GM18909 (cell line): ENCODE data around the gene NALF2.

Source experiments
- ATAC-seq: cut with Tn5 transposase; IDR thresholded peaks from one replicate; pipeline ENCODE4 v1.9.1; 2021; ENCODE audit warnings: mild to moderate bottlenecking; ENCODE audit not compliant: unreplicated experiment, poor library complexity

NALF2 gene

DNA sequence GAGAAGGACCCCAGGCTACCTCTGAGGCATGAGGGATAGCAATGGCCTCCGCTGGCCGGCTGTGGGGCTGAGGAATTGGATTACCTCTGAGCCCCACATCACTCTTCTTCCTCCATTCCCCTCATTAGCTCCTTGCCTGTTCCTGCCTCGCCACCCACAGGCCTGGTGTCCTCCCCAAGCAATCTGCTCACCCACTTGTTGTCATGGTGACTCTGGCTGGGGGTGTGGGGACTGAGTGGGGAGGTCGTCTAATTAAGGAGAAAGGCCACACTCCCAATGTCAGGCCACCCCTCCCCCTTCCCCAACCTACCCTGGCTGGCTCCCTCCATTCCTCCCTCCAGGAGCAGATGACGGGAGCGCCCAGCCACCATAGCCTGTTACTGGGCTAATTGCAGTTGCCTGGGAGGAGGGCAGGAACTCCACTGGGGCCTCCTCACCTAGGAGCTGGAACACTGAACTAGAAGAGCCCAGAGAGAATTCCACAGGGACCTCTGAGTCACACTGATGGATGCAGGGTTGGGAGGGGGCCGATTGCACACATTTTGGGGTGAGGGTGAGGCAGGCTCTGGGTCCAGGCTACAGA is 20.7 kb downstream of the NALF2 start:
- no peak for ATAC-seq

- ATAC-seq, result no peak
Measured at GRCh38 chrX:69530306-69530705, 26.2 kb downstream of the NALF2 start.

GRCh38 chrX:69531031-69531755 is 27.1 kb downstream of the NALF2 start:
- ATAC-seq, result no peak

DNA sequence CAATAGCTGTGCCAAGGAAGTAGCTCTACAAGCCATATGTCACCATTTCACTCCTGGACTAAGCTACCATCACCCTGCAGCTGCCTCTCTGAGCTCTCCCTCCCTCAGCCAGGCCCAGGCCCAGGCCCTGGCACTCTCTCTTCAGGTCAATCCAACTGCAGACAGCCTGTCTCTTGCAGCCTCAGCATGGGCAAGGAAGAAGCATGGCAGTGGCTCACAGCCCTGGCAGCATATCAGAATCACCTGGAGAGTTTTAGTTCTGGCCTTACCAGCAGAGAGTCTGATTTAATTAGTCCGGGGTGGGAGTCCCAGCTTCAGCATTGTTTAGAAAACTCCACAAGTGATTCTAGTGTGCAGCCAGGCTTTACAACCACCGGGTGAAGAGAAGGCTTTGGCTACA is 31.5 kb downstream of the NALF2 start:
- ATAC-seq, result no peak

DNA sequence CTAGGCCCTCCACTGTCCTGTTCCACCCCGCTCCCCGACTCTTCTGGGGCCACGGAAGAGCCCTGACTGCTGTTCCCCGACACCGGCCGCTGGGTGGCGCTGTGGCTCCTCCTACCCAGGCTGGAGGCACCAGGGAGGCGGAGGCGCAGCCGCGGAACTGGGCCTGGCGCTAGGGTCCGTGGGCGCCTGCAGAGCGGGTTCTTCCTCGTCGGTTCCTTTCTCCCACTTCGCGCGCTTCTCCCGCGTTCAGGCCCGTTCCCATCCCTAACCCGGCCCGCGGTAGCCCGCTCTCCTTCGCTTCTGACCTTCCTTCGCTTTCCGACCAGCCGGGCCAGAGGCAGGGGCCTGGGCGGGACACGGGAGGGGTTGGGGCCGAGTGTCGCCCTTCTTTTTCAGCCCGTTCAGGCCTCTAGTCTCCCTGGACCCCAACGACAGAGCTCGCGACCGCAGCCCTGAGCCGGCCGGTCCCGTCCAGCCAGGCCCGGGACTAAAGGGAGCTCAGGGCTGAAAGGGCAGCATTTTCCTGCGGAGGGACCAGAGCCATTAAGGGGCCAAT is 34.3 kb downstream of the NALF2 start:
- ATAC-seq, result peak; percentile 90

- peak; percentile 60 for ATAC-seq
Measured at GRCh38 chrX:69539437-69539836, 35.3 kb downstream of the NALF2 start.

GRCh38 chrX:69541956-69542355 is 37.8 kb downstream of the NALF2 start:
- ATAC-seq, result no peak

- ATAC-seq, result no peak
Measured at GRCh38 chrX:69543572-69543971, 39.4 kb downstream of the NALF2 start.

DNA sequence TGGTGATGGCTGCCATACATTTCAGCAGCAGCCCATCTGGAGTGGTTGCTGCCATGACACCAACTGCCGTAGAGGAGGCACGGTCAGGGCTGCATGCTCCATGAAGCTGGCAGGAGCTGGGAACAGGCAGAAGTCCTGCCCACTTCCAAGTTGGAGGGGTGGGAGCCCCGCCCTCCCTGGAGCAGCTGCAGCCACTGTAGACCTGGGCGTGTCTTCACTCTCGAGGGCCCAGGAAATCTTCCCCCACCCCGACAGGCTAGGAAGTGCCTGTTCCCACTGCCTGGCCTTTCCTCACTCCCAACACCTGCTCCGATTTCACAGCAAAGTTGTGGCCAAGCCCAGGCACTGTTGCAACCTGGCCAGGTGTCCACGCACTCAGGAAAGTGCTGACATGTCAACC is 42.3 kb downstream of the NALF2 start:
- no peak for ATAC-seq

DNA sequence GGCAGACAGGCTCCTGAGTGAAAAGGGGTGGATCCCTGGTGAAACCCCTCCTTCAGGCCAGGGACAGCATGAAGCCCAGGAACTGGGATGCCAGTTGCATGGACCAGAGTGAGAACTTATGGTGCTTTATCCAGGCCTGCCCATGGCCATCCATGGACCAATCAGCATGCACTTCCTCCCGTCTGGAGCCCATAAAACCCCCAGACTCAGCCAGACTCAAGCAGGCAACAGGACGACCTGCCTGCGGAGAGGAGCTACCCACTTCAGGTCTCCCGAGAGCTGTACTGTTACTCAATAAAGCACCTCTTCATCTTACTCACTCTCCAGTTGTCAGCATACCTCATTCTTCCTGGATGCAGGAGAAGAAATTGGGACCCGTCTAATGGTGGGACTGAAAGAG is 42.9 kb downstream of the NALF2 start:
- ATAC-seq, result no peak

DNA sequence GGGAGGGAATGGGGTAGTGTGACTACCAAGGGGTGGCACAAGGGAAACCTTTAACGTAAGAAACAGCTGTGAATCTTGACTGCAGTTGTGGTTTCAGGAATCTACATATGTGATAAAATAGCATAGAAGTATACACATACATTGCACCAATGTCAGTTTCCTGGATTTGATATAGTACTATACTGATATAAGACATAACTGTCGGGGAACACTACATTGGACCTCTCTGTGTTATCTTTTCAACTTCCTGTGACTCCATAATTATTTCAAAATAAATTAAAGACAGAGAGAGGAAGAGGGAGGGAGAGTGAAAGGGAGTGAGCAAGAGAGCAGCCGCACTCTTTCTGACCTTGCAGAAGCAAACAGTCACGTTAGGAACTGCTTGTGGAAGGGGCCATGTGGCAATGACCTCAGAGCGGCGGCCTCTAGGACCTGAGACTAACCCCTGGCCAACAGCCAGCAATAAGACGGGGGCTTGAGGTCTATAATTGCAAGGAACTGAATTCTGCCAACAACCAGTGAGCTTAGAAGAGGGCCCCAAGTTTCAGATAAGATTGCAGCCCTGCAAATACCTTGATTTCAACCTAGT is 47.4 kb downstream of the NALF2 start:
- no peak for ATAC-seq

DNA sequence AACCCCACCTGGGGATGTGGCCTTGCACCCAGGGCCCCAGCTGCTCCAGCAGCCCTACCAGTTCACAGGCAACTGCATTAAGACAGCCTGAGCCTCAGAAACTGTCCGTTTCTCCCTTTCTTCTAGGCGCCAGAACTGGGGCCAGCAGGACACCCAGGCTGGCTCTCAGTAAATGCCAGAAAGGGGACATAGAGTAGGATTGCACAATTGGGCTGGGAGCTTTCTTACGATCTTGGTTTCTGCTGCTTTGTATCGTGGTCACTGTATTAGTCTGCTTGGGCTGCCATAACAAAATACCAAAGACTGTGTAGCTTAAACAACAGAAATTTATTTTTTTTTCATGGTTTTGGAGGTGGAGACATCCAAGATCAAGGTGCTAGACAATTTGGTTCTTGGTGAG is 48.4 kb downstream of the NALF2 start:
- no peak for ATAC-seq
